T-cell (primary cell): ENCODE data around the gene HPRT1. TPM values are rescaled to one million over a fixed set of nuclear protein-coding genes. Genes with fewer than 3 reads are reported as not detected.

Experiments
- ATAC-seq, 4 experiments: fragments of 200-7000 bp in 3 of 4; fragments of 150-1000 bp in 1 of 4; cut with Tn5 transposase; replicated peaks in 1 of 4; 1 replicate in 3 of 4; 2 replicates in 1 of 4; pipeline ENCODE4 v1.10.0; 2021; ENCODE audit warnings: moderate library complexity in 3 of 4, mild to moderate bottlenecking in 2 of 4, moderate number of reproducible peaks in 1 of 4
- CTCF ChIA-PET, 2 donors: fragments of 300-600 bp; sonication (Branson Sonifier 250); formaldehyde crosslinking; loops; one replicate each; lab custom pipeline; 2022; ENCODE audit warnings: antibody characterized with exemption in 2 of 2; lab: Charles Lee
- POLR2A ChIA-PET, 2 donors: fragments of 300-600 bp; sonication (Branson Sonifier 250); formaldehyde crosslinking; loops; one replicate each; lab custom pipeline; 2022; ENCODE audit warnings: antibody characterized with exemption in 2 of 2; lab: Charles Lee
- DNase-seq, 35 experiments: peaks; one replicate each; pipeline versions ENCODE4 v3.0.0 to v3.0.0-alpha.2; 2013 to 2023
- H3K27ac ChIP-seq: one replicate; pipeline ENCODE4 v1.5.1; 2013; ENCODE audit warnings: low read length
- H3K27me3 ChIP-seq, 2 experiments: replicated peaks in 1 of 2; 1 replicate in 1 of 2; 2 replicates in 1 of 2; pipeline versions ENCODE4 v1.6.1 to v1.7.0; 2013; ENCODE audit warnings: low read length in 1 of 2, mixed read lengths in 1 of 2; ENCODE audit not compliant: control insufficient read depth in 2 of 2, insufficient read depth in 2 of 2; ENCODE audit errors: extremely low read depth in 1 of 2
- H3K36me3 ChIP-seq, 2 donors: 1 replicate in 1 of 2; 2 replicates in 1 of 2; pipeline versions ENCODE4 v1.6.1 to v1.7.0; 2013; ENCODE audit warnings: low read length in 1 of 2; ENCODE audit not compliant: control insufficient read depth in 2 of 2, insufficient read depth in 1 of 2; ENCODE audit errors: extremely low read depth in 1 of 2
- H3K4me1 ChIP-seq, 2 experiments: 1 replicate in 1 of 2; 2 replicates in 1 of 2; pipeline versions ENCODE4 v1.6.1 to v1.7.0; 2013; ENCODE audit warnings: low read length in 2 of 2, mixed read lengths in 1 of 2; ENCODE audit not compliant: insufficient read depth in 2 of 2, control insufficient read depth in 1 of 2; ENCODE audit errors: extremely low read depth in 1 of 2
- H3K4me3 ChIP-seq, 2 donors: 1 replicate in 1 of 2; 2 replicates in 1 of 2; pipeline versions ENCODE4 v1.5.1 to v1.7.0; 2013; ENCODE audit warnings: mild to moderate bottlenecking in 2 of 2, low read length in 1 of 2, moderate library complexity in 1 of 2; ENCODE audit not compliant: control insufficient read depth in 1 of 2; ENCODE audit errors: extremely low read depth in 1 of 2
- H3K9me3 ChIP-seq: 2 replicates; pipeline ENCODE4 v1.7.0; 2013
- H3K27ac Mint-ChIP-seq, 2 donors: one replicate each; pipeline ENCODE4 v1.8.0; 2020 to 2021; ENCODE audit warnings: mild to moderate bottlenecking in 2 of 2, mixed read lengths in 2 of 2
- H3K27me3 Mint-ChIP-seq, 2 donors: one replicate each; pipeline ENCODE4 v1.8.0; 2021 to 2022; ENCODE audit warnings: mixed read lengths in 2 of 2
- H3K36me3 Mint-ChIP-seq: one replicate; pipeline ENCODE4 v1.8.0; 2021; ENCODE audit warnings: mixed read lengths
- H3K4me1 Mint-ChIP-seq, 3 donors: one replicate each; pipeline ENCODE4 v1.8.0; 2020 to 2022; ENCODE audit warnings: mixed read lengths in 3 of 3, mild to moderate bottlenecking in 1 of 3
- H3K4me3 Mint-ChIP-seq, 3 donors: one replicate each; pipeline ENCODE4 v1.8.0; 2020 to 2022; ENCODE audit warnings: mild to moderate bottlenecking in 3 of 3, mixed read lengths in 3 of 3, moderate library complexity in 3 of 3
- H3K9me3 Mint-ChIP-seq, 3 donors: one replicate each; pipeline ENCODE4 v1.8.0; 2020 to 2022; ENCODE audit warnings: mixed read lengths in 3 of 3
- whole genome bisulfite sequencing: methylation state at CpG from one replicate; pipeline ENCODE4 v1.1.5; 2013; ENCODE audit warnings: missing lambda C conversion rate; ENCODE audit not compliant: insufficient coverage; 5-methylcytosine and 5-hydroxymethylcytosine counted together
- total RNA-seq, 35 experiments: library from RNA in 6 of 35; stranded (reverse) in 6 of 35; fragments of 120-200 nt in 1 of 35; gene quantifications; one replicate each; pipeline versions ENCODE4 v1.2.1 to v1.2.4 and lab custom pipeline; 2013 to 2026

HPRT1 gene
- total RNA-seq, 5 donors from 2014 or later (not counting 1 experiment from before 2014, with no cell fraction given) = 16.0 to 24.8 (median 17.6) TPM

- WGBS = 88% methylated on average over 5 of the region's 6 CpGs
- H3K9me3 Mint-ChIP-seq = no peaks in the 10 kb centered on the region
- H3K4me1 Mint-ChIP-seq = no peaks in the 10 kb centered on the region
- POLR2A ChIA-PET = no interaction called here
- peaks cover 0 to 11% of the 10 kb centered on the region in 2 donors for H3K27me3 Mint-ChIP-seq
- Histone ChIP-seq H3K27ac (no peak overlapping the region), H3K36me3 (no peaks in the 10 kb centered on the region), H3K9me3 (no peaks in the 10 kb centered on the region), H3K4me1 (no peaks in the 10 kb centered on the region), H3K4me3 (no peak overlapping the region), H3K27me3 (no peaks in the 10 kb centered on the region)
- DNase-seq (no peak), ATAC-seq (no peak)
- H3K27ac Mint-ChIP-seq = no peak overlapping the region
- CTCF ChIA-PET = no interaction called here
- H3K36me3 Mint-ChIP-seq = no peaks in the 10 kb centered on the region
- no peak overlapping the region for H3K4me3 Mint-ChIP-seq
These were observed 69.5 kb downstream of the HPRT1 start for GRCh38 chrX:134529481-134529880.

GRCh38 chrX:134530845-134531244 lies 70.9 kb downstream of the HPRT1 start:
- ATAC-seq (no peak), DNase-seq (no peak)
- H3K9me3 Mint-ChIP-seq = no peaks in the 10 kb centered on the region
- H3K27me3 Mint-ChIP-seq = peaks cover 0 to 6% of the 10 kb centered on the region in 2 donors
- no peak overlapping the region for H3K4me3 Mint-ChIP-seq
- no peaks in the 10 kb centered on the region for H3K9me3 ChIP-seq
- no peak overlapping the region for H3K27ac ChIP-seq
- ChIA-PET CTCF (no interaction called here), POLR2A (no interaction called here)
- no peaks in the 10 kb centered on the region for H3K4me1 Mint-ChIP-seq
- no CpG with 5 or more reads among the region's 7 CpGs for WGBS
- H3K36me3 ChIP-seq = no peaks in the 10 kb centered on the region
- no peaks in the 10 kb centered on the region for H3K27me3 ChIP-seq
- H3K4me3 ChIP-seq = no peak overlapping the region
- H3K27ac Mint-ChIP-seq = no peak overlapping the region
- no peaks in the 10 kb centered on the region for H3K36me3 Mint-ChIP-seq
- no peaks in the 10 kb centered on the region for H3K4me1 ChIP-seq

- no peaks in the 10 kb centered on the region for H3K9me3 Mint-ChIP-seq
- Histone ChIP-seq H3K9me3 (no peaks in the 10 kb centered on the region), H3K4me3 (no peak overlapping the region), H3K36me3 (no peaks in the 10 kb centered on the region), H3K27me3 (no peaks in the 10 kb centered on the region), H3K27ac (no peak overlapping the region), H3K4me1 (no peaks in the 10 kb centered on the region)
- no peaks in the 10 kb centered on the region for H3K36me3 Mint-ChIP-seq
- H3K27ac Mint-ChIP-seq = no peak overlapping the region
- DNase-seq (no peak), ATAC-seq (no peak)
- WGBS = no CpG with 5 or more reads among the region's 9 CpGs
- ChIA-PET CTCF (no interaction called here), POLR2A (no interaction called here)
- peaks cover 3 to 6% of the 10 kb centered on the region in 2 donors for H3K27me3 Mint-ChIP-seq
- no peaks in the 10 kb centered on the region for H3K4me1 Mint-ChIP-seq
- no peak overlapping the region for H3K4me3 Mint-ChIP-seq
These were observed 73.4 kb downstream of the HPRT1 start for GRCh38 chrX:134533352-134533751.

- Mint-ChIP-seq H3K9me3 (no peaks in the 10 kb centered on the region), H3K27me3 (peaks cover 3 to 11% of the 10 kb centered on the region in 2 donors), H3K27ac (no peak overlapping the region), H3K4me1 (no peaks in the 10 kb centered on the region), H3K4me3 (no peak overlapping the region), H3K36me3 (no peaks in the 10 kb centered on the region)
- Histone ChIP-seq H3K27ac (no peak overlapping the region), H3K4me3 (no peak overlapping the region), H3K27me3 (no peaks in the 10 kb centered on the region), H3K36me3 (no peaks in the 10 kb centered on the region), H3K4me1 (no peaks in the 10 kb centered on the region), H3K9me3 (no peaks in the 10 kb centered on the region)
- DNase-seq (no peak), ATAC-seq (no peak)
- WGBS = no CpG with 5 or more reads among the region's 4 CpGs
- CTCF ChIA-PET = no interaction called here
- POLR2A ChIA-PET = no interaction called here
These were observed 74.0 kb downstream of the HPRT1 start for GRCh38 chrX:134533952-134534351.

- H3K27me3 Mint-ChIP-seq = peaks cover 6 to 11% of the 10 kb centered on the region in 2 donors
- 0% methylated on average over 1 of the region's 5 CpGs for WGBS
These were observed 77.4 kb downstream of the HPRT1 start for GRCh38 chrX:134537179-134537955.

GRCh38 chrX:134538316-134538715 lies 78.4 kb downstream of the HPRT1 start:
- Mint-ChIP-seq H3K27me3 (peaks cover 12 to 19% of the 10 kb centered on the region in 2 donors), H3K4me3 (no peak overlapping the region), H3K9me3 (no peaks in the 10 kb centered on the region), H3K4me1 (no peaks in the 10 kb centered on the region), H3K36me3 (no peaks in the 10 kb centered on the region), H3K27ac (no peak overlapping the region)
- Histone ChIP-seq H3K27me3 (peaks cover 0 to 5% of the 10 kb centered on the region in 2 experiments), H3K9me3 (no peaks in the 10 kb centered on the region), H3K27ac (no peak overlapping the region), H3K4me1 (no peaks in the 10 kb centered on the region), H3K36me3 (no peaks in the 10 kb centered on the region), H3K4me3 (no peak overlapping the region)
- POLR2A ChIA-PET = no interaction called here
- no peak for ATAC-seq
- no CpG with 5 or more reads among the region's 5 CpGs for WGBS
- CTCF ChIA-PET = no interaction called here
- no peak for DNase-seq

More at GRCh38 chrX:134537179-134537955, 77.4 kb downstream of the HPRT1 start:
- POLR2A ChIA-PET = no interaction called here
- H3K9me3 ChIP-seq = no peaks in the 10 kb centered on the region
- H3K36me3 ChIP-seq = no peaks in the 10 kb centered on the region
- ATAC-seq (no peak), DNase-seq (no peak)
- H3K9me3 Mint-ChIP-seq = no peaks in the 10 kb centered on the region
- H3K27me3 ChIP-seq = peaks cover 0 to 2% of the 10 kb centered on the region in 2 experiments
- no peak overlapping the region for H3K27ac ChIP-seq
- H3K4me1 ChIP-seq = no peaks in the 10 kb centered on the region
- no peak overlapping the region for H3K4me3 Mint-ChIP-seq
- H3K4me3 ChIP-seq = no peak overlapping the region
- no peak overlapping the region for H3K27ac Mint-ChIP-seq
- CTCF ChIA-PET = no interaction called here
- no peaks in the 10 kb centered on the region for H3K4me1 Mint-ChIP-seq
- H3K36me3 Mint-ChIP-seq = no peaks in the 10 kb centered on the region
